Esophagus squamous epithelium (tissue), 5 donors: ENCODE data around the gene IQCK. TPM values are rescaled to one million over a fixed set of nuclear protein-coding genes. Genes with fewer than 3 reads are reported as not detected.
A peak's percentile ranks its signal among the peaks of the same experiment; 100 is the strongest.
"Not testable (repeated sequence)": the region's sequence is repeated elsewhere in the genome, so short reads cannot be mapped to it uniquely, and the experiment has no call there.

Experiments used
- DNase-seq: peaks from one replicate; lab custom pipeline; 2025; lab: John Stamatoyannopoulos, UW
- H3K27ac ChIP-seq, 4 donors: fragments of 200-600 bp; sonication (generic); one replicate each; pipeline ENCODE4 v1.5.1; 2016 to 2019; ENCODE audit warnings: mild to moderate bottlenecking in 1 of 4
- H3K27me3 ChIP-seq, 4 donors: fragments of 200-600 bp; sonication (generic); 1 replicate in 3 of 4; 2 replicates in 1 of 4; pipeline versions ENCODE4 v1.5.1 to v1.6.0; 2017 to 2021; ENCODE audit warnings: antibody characterized with exemption in 1 of 4
- H3K36me3 ChIP-seq, 3 donors: fragments of 200-600 bp; sonication (generic); one replicate each; pipeline ENCODE4 v1.5.1; 2016 to 2019
- H3K4me1 ChIP-seq, 3 donors: fragments of 200-600 bp; sonication (generic); one replicate each; pipeline ENCODE4 v1.5.1; 2017 to 2019
- H3K4me3 ChIP-seq, 4 donors: fragments of 200-600 bp; sonication (generic); 1 replicate in 3 of 4; 2 replicates in 1 of 4; pipeline ENCODE4 v1.5.1; 2016 to 2019; ENCODE audit warnings: mild to moderate bottlenecking in 2 of 4, moderate library complexity in 1 of 4
- H3K9me3 ChIP-seq, 3 donors: fragments of 200-600 bp; sonication (generic); one replicate each; pipeline ENCODE4 v1.5.1; 2016 to 2019
- CTCF ChIP-seq, 6 experiments: fragments of 450-650 bp in 4 of 6; fragments of 200-600 bp in 2 of 6; sonication (generic) in 2 of 6; IDR thresholded peaks; one replicate each; pipeline ENCODE4 v1.5.1; 2016 to 2019; ENCODE audit warnings: antibody characterized with exemption in 6 of 6, mild to moderate bottlenecking in 4 of 6, moderate library complexity in 4 of 6
- POLR2A ChIP-seq, 4 donors: fragments of 450-650 bp; IDR thresholded peaks; one replicate each; pipeline ENCODE4 v1.6.1; 2017; ENCODE audit warnings: antibody characterized with exemption in 4 of 4, mild to moderate bottlenecking in 4 of 4, moderate library complexity in 3 of 4
- WGBS, 2 donors: methylation state at CpG; one replicate each; pipeline ENCODE4 v1.1.5; 2018; 5-methylcytosine and 5-hydroxymethylcytosine counted together
- intact Hi-C: fragments of 100-400 bp; cut with DNase I; formaldehyde crosslinking; loops from one replicate; pipeline ENCODE4 v1.15.0; 2022
- total RNA-seq, 4 donors: library from RNA; depleted of rRNA; stranded (reverse); fragments of >200 nt; gene quantifications; one replicate each; pipeline ENCODE4 v1.1.0, GENCODE V29; 2016
- donor health status: DM: yes; HTN: yes; CAD: no.

The IQCK gene
- total RNA-seq, 4 donors from 2014 or later: 2.2 to 9.3 (median 6.1) TPM

- H3K4me1 ChIP-seq: peaks cover 6 to 28% (median 8%) of the 10 kb centered on the region in 3 donors
- H3K36me3 ChIP-seq: no peaks in the 10 kb centered on the region
- H3K9me3 ChIP-seq: no peaks in the 10 kb centered on the region
- H3K27ac ChIP-seq: peak overlapping the region in 3 of 4 donors; percentile 3 to 51 (median 27)
- 53 to 59% methylated on average over 17 of the region's 17 CpGs for WGBS, 2 donors
- TF ChIP-seq POLR2A (IDR thresholded peaks at IDR 0.05) (no peak), CTCF (IDR thresholded peaks at IDR 0.05) (no peak)
- no peak overlapping the region for H3K4me3 ChIP-seq
- no peak for DNase-seq
- no peaks in the 10 kb centered on the region for H3K27me3 ChIP-seq
- intact Hi-C loops: no loop called here
These were observed 65.5 kb downstream of the IQCK start for GRCh38 chr16:19783363-19784182.

- Histone ChIP-seq H3K27me3 (no peaks in the 10 kb centered on the region), H3K9me3 (no peaks in the 10 kb centered on the region), H3K36me3 (no peaks in the 10 kb centered on the region), H3K4me3 (no peak overlapping the region), H3K4me1 (peaks cover 6 to 28% (median 8%) of the 10 kb centered on the region in 3 donors), H3K27ac (peak overlapping the region in 2 of 4 donors; percentile 3 to 45)
- no peak for DNase-seq
- WGBS, 2 donors: 63 to 68% methylated on average over 3 of the region's 3 CpGs
- TF ChIP-seq POLR2A (IDR thresholded peaks at IDR 0.05): no peak
- no peak for TF ChIP-seq CTCF (IDR thresholded peaks at IDR 0.05)
- intact Hi-C loops: no loop called here
These were observed 66.2 kb downstream of the IQCK start for GRCh38 chr16:19784183-19784736.

GRCh38 chr16:19785081-19785480 lies 67.0 kb downstream of the IQCK start:
- peak overlapping the region in 1 of 4 donors; percentile 43 for H3K4me3 ChIP-seq
- no peaks in the 10 kb centered on the region for H3K27me3 ChIP-seq
- H3K36me3 ChIP-seq: no peaks in the 10 kb centered on the region
- no peak for DNase-seq
- intact Hi-C loops: no loop called here
- H3K9me3 ChIP-seq: no peaks in the 10 kb centered on the region
- TF ChIP-seq POLR2A (IDR thresholded peaks at IDR 0.05) (no peak), CTCF (IDR thresholded peaks at IDR 0.05) (no peak)
- peaks cover 6 to 28% (median 8%) of the 10 kb centered on the region in 3 donors for H3K4me1 ChIP-seq
- peak overlapping the region in 3 of 4 donors; percentile 4 to 34 (median 17) for H3K27ac ChIP-seq
- WGBS, 2 donors: 80 to 100% methylated on average over 1 of the region's 1 CpG

GRCh38 chr16:19785512-19786130 lies 67.5 kb downstream of the IQCK start:
- DNase-seq: no peak
- Histone ChIP-seq H3K4me3 (peak overlapping the region in 2 of 4 donors; percentile 2 to 43), H3K27ac (peak overlapping the region in 2 of 4 donors; percentile 17 to 34), H3K27me3 (no peaks in the 10 kb centered on the region), H3K9me3 (no peaks in the 10 kb centered on the region), H3K36me3 (no peaks in the 10 kb centered on the region), H3K4me1 (peaks cover 6 to 28% (median 8%) of the 10 kb centered on the region in 3 donors)
- 19 to 28% methylated on average over 9 to 10 of the region's 10 CpGs for WGBS, 2 donors
- TF ChIP-seq CTCF (IDR thresholded peaks at IDR 0.05): no peak
- TF ChIP-seq POLR2A (IDR thresholded peaks at IDR 0.05): no peak
- intact Hi-C loops: no loop called here

- H3K4me3 ChIP-seq, DNase-seq, H3K9me3 ChIP-seq, intact Hi-C loops, H3K27me3 ChIP-seq, H3K36me3 ChIP-seq, H3K27ac ChIP-seq: not testable (repeated sequence)
- peaks cover 0 to 18% (median 0%) of the 10 kb centered on the region in 3 donors for H3K4me1 ChIP-seq
- no CpG with 5 or more reads among the region's 5 CpGs for WGBS, 2 donors
These were observed 83.3 kb downstream of the IQCK start for GRCh38 chr16:19801369-19801768.

GRCh38 chr16:19801824-19802223 lies 83.8 kb downstream of the IQCK start:
- H3K4me3 ChIP-seq, H3K36me3 ChIP-seq, H3K9me3 ChIP-seq, H3K27ac ChIP-seq, H3K27me3 ChIP-seq, DNase-seq, intact Hi-C loops: not testable (repeated sequence)
- peaks cover 0 to 18% (median 0%) of the 10 kb centered on the region in 3 donors for H3K4me1 ChIP-seq
- WGBS, 2 donors: no CpG with 5 or more reads among the region's 4 CpGs
